GM19324 (cell line): ENCODE data around the gene CCBE1.
"Not testable (repeated sequence)": the region's sequence is repeated elsewhere in the genome, so short reads cannot be mapped to it uniquely, and the experiment has no call there.

Experiments used
- ATAC-seq: cut with Tn5 transposase; IDR thresholded peaks from one replicate; pipeline ENCODE4 v1.9.1; 2021; ENCODE audit warnings: mild to moderate bottlenecking, moderate library complexity; ENCODE audit not compliant: unreplicated experiment, low FRiP score

The CCBE1 gene

GRCh38 chr18:59717291-59717690 lies 20.1 kb upstream of the CCBE1 start:
- no peak for ATAC-seq

DNA sequence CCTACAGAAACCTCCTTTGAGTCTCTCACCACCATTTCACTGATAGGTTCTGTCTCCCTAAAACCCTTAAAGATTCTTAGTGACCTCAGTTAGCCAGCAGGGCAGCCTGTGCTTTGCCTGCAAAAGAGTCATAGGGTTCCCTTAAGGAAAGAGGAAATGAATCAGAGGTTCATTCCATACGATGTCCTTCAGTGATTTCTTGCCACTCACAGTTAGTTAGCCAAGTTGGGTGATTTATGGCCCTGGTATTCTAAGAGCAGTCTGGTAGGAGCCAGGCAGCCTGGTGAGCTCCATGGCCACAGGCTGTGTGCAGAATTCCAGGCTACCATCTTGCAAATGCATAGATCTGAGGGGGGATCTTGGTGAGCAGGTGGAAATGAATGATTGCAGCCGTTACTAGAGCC lies 18.7 kb upstream of the CCBE1 start:
- ATAC-seq: no peak

- no peak for ATAC-seq
Measured at GRCh38 chr18:59715445-59715844, 18.2 kb upstream of the CCBE1 start.

DNA sequence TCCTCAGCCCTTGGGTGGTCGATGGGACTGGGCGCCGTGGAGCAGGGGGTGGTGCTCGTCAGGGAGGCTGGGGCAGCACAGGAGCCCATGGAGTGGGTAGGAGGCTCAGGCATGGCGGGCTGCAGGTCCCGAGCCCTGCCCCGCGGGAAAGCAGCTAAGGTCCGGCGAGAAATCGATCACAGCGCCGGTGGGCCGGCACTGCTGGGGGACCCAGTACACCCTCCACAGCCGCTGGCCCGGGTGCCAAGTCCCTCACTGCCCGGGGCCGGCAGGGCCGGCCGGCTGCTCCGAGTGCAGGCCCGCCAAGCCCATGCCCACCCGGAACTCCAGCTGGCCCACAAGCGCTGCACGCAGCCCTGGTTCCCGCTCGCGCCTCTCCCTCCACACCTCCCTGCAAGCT lies 16.9 kb upstream of the CCBE1 start:
- ATAC-seq: not testable (repeated sequence)

GRCh38 chr18:59712311-59712710 lies 15.1 kb upstream of the CCBE1 start:
- ATAC-seq: no peak

- no peak for ATAC-seq
Measured at GRCh38 chr18:59708988-59709387, 11.8 kb upstream of the CCBE1 start.

- no peak for ATAC-seq
Measured at GRCh38 chr18:59707306-59707705, 10.1 kb upstream of the CCBE1 start.

- ATAC-seq: no peak
Measured at GRCh38 chr18:59706499-59706898, 9.3 kb upstream of the CCBE1 start.

DNA sequence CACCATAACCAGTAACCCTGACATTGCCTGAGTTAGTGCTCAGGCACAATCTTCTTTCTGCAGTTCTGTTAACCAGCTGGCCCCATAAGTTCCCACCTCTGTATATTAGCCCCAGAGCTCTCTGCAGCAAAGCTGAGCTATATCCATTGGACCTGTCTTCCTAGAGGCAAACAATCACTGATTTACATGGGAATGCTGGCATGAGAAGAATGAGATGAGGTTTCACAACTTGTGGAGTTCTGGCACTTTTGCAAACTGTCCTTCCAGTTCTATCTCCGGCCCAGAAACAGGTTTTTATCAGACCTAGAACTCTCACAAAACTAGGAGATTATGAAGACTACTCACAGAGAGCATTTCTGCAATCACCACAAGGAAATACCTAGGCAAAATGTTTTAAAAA lies 7.9 kb upstream of the CCBE1 start:
- ATAC-seq: no peak

DNA sequence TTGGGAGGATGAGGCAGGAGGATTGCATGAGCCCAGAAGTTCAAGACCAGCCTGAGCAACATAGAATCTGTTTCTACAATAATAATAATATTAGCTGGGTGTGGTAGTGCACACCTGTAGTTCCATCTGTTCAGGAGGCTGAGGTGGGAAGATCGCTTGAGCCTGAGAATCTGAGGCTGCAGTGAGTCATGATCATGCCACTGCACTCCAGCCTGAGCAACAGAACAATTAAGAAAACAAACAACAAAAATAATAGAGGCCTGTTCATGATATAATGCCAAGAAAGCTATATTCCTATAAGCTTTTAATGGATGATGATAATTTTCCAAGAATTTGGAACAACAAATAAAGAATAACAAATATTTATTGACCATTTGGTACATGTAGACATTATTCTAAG lies 6.9 kb upstream of the CCBE1 start:
- no peak for ATAC-seq

GRCh38 chr18:59701272-59701671 lies 4.0 kb upstream of the CCBE1 start:
- no peak for ATAC-seq

GRCh38 chr18:59700535-59700967 lies 3.3 kb upstream of the CCBE1 start:
- ATAC-seq: no peak

GRCh38 chr18:59699750-59700534 lies 2.7 kb upstream of the CCBE1 start:
- ATAC-seq: no peak

GRCh38 chr18:59699061-59699460 lies 1.8 kb upstream of the CCBE1 start:
- no peak for ATAC-seq

DNA sequence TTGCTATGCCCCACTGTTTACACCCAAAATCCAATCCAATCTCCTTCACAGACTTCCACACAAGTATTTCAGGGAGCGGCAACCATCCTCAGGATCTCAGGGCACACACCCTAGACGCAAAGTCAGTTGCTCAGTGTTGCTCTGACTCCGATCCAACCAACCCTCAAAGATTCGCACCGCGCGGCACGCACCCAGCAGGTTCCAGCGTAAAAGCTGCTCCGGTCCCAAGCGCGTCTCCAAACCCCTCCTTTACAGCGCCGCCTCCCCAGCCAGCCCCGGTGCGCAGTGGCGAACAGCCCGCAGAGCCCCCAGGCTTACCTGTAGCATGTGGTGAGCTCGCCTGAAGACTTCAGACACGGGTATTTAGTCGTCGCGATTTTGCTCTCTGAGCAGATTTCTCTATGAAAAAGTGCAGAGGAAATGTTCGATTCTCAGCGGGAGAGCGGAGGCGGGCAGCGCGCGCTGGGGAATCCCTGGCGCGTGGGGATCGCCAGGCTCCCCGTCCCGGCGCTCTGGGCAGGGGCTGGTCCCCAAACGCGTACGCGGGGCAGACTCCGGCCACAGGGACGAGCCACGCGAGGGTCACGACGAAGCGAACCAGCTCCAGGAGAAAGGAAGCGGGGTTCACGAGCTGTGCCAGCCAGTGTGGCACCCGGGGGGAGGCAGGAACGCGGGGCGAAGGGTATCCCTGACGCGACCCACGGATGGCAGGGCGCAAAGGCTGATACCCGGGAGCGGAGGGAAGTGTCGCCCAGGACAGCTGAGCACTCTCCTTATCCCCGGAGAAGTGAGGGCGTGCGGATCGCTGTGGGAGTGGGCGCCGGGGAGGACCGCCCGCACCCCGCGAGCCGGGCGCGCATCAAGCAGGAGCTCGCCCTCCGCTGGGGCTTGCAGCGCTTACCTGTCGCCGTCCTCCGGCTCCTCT lies 650 bp downstream of the CCBE1 start:
- ATAC-seq: no peak

- no peak for ATAC-seq
Measured at GRCh38 chr18:59695551-59695950, 1.7 kb downstream of the CCBE1 start.

GRCh38 chr18:59694824-59695223 lies 2.4 kb downstream of the CCBE1 start:
- no peak for ATAC-seq

- no peak for ATAC-seq
Measured at GRCh38 chr18:59691996-59692395, 5.2 kb downstream of the CCBE1 start.

DNA sequence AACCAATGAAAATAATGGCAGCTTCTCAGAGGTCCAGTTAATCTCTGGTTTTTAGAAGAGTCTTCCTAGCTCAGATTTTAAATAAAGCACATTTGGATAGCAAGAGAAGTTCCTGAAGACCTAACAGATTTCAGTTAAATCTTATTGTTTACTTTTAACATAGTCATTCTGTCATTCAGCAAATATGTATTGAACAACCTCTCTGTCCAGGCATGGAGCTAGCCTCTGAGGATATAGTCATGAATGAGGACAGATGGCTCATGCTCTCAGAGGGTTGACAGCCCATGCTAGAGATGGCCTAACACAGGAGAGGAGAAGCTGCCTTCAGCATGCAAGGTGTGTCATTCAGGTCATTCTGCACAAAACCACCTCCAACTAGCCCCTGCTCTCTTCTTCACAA lies 6.2 kb downstream of the CCBE1 start:
- ATAC-seq: no peak

- ATAC-seq: no peak
Measured at GRCh38 chr18:59690186-59690982, 6.8 kb downstream of the CCBE1 start.

DNA sequence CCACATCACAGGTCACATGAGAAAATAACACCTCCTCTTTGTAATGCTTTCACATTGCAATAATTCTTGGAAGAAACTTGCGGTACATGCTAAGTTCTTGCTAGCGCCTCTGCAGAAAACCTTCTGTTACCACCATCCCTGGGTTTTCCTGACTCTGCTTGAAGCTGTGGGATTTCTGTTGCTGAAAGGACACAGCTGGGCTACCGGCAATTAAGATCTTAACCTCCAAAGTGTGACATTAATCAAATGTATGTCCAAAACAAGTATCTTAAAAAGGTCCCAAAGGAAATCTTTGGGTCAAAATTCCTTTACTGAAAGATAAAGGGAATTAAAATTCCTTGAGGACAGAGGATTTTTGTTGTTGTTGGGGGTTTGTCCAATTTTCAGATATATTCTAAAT lies 7.5 kb downstream of the CCBE1 start:
- no peak for ATAC-seq
